Endothelial cell of umbilical vein (primary cell): ENCODE results near the gene NOTCH1. TPM values are rescaled to one million over a fixed set of nuclear protein-coding genes. Genes with fewer than 3 reads are reported as not detected.

Experiments
- BruUV-seq: library from RNA; stranded (reverse); fragments of 400-500 nt; replicated peaks from 2 replicates; lab custom pipeline; 2021; lab: Mats Ljungman, UMichigan
- CTCF ChIA-PET: fragments of 300-600, 350-600 bp; sonication (Branson Sonifier 250); formaldehyde crosslinking; loops from one replicate; lab custom pipeline; 2021; ENCODE audit warnings: antibody characterized with exemption, inconsistent platforms; lab: Charles Lee
- POLR2A ChIA-PET: fragments of 300-600, 350-600 bp; sonication (Branson Sonifier 250); formaldehyde crosslinking; loops from one replicate; lab custom pipeline; 2021; ENCODE audit warnings: antibody characterized with exemption, inconsistent platforms; lab: Charles Lee
- DNase-seq: peaks from one replicate; pipeline ENCODE4 v3.0.0-alpha.2; 2011; ENCODE audit warnings: low read depth, low spot score
- FAIRE-seq: peaks from 2 replicates; lab custom pipeline; 2011; peaks lifted over from hg19 to GRCh38; lab: Jason Lieb, UNC
- H2AFZ ChIP-seq: 2 replicates; pipeline ENCODE4 v1.6.0; 2012; ENCODE audit warnings: low read depth, low read length, control low read depth, inconsistent platforms
- H3K27ac ChIP-seq: 2 replicates; pipeline ENCODE4 v1.5.1; 2011; ENCODE audit warnings: low read depth, mild to moderate bottlenecking, control low read depth, low read length, moderate library complexity; ENCODE audit not compliant: insufficient read depth
- H3K27me3 ChIP-seq, 2 experiments: 2 replicates each; pipeline versions ENCODE4 v1.6.0 to v1.6.1; 2011; ENCODE audit warnings: low read length in 2 of 2, mixed read lengths in 1 of 2; ENCODE audit not compliant: control insufficient read depth in 2 of 2, insufficient read depth in 2 of 2
- H3K36me3 ChIP-seq, 2 experiments: 2 replicates in 1 of 2; 3 replicates in 1 of 2; pipeline ENCODE4 v1.5.1; 2011; ENCODE audit warnings: low read length in 2 of 2, mild to moderate bottlenecking in 1 of 2, moderate library complexity in 1 of 2; ENCODE audit not compliant: control insufficient read depth in 2 of 2, insufficient read depth in 2 of 2; ENCODE audit errors: extremely low read depth in 1 of 2
- H3K4me1 ChIP-seq: 3 replicates; pipeline ENCODE4 v1.5.1; 2011; ENCODE audit warnings: mild to moderate bottlenecking, low read length; ENCODE audit not compliant: control insufficient read depth, insufficient read depth; ENCODE audit errors: extremely low read depth
- H3K4me2 ChIP-seq: 2 replicates; pipeline ENCODE4 v1.6.1; 2011; ENCODE audit warnings: low read length, control low read depth, mixed read lengths; ENCODE audit not compliant: insufficient read depth
- H3K4me3 ChIP-seq, 3 experiments: fragments of 200-600 bp in 1 of 3; sonication (generic), shearing (Covaris generic) in 1 of 3; replicated peaks in 1 of 3; 2 replicates each; pipeline ENCODE4 v1.5.1; 2011 to 2016; ENCODE audit warnings: control low read depth in 3 of 3, low read length in 3 of 3, mild to moderate bottlenecking in 2 of 3, inconsistent platforms in 1 of 3, low read depth in 1 of 3, moderate library complexity in 1 of 3; ENCODE audit not compliant: insufficient read depth in 1 of 3
- H3K79me2 ChIP-seq: 2 replicates; pipeline ENCODE4 v1.6.0; 2012; ENCODE audit warnings: low read length, inconsistent platforms; ENCODE audit not compliant: control insufficient read depth, insufficient read depth
- H3K9ac ChIP-seq: replicated peaks from 2 replicates; pipeline ENCODE3; 2011; ENCODE audit warnings: low read length, control low read depth; ENCODE audit not compliant: insufficient read depth; ENCODE audit errors: extremely low read depth
- H3K9me1 ChIP-seq: replicated peaks from 3 replicates; pipeline ENCODE4 v1.6.0; 2011; ENCODE audit warnings: mild to moderate bottlenecking, low read length; ENCODE audit not compliant: control insufficient read depth, insufficient read depth; ENCODE audit errors: extremely low read depth
- H3K9me3 ChIP-seq: replicated peaks from 2 replicates; pipeline ENCODE4 v1.5.1; 2012; ENCODE audit warnings: low read length, inconsistent platforms; ENCODE audit not compliant: control insufficient read depth, insufficient read depth
- H4K20me1 ChIP-seq: replicated peaks from 2 replicates; pipeline ENCODE3; 2011; ENCODE audit warnings: mild to moderate bottlenecking, low read length; ENCODE audit not compliant: control insufficient read depth, insufficient read depth; ENCODE audit errors: extremely low read depth
- CTCF ChIP-seq, 2 donors: IDR thresholded peaks; 1 replicate in 1 of 2; 2 replicates in 1 of 2; pipeline ENCODE4 v1.5.1; 2011; ENCODE audit warnings: low read length in 2 of 2, mild to moderate bottlenecking in 2 of 2, moderate library complexity in 2 of 2, control low read depth in 1 of 2, inconsistent platforms in 1 of 2, low read depth in 1 of 2; ENCODE audit not compliant: insufficient read depth in 1 of 2; ENCODE audit errors: extremely low read depth in 1 of 2
- EZH2 ChIP-seq: IDR thresholded peaks from 2 replicates; pipeline ENCODE4 v1.6.1; 2012; ENCODE audit warnings: borderline replicate concordance, low read depth, mild to moderate bottlenecking, moderate library complexity, low read length, inconsistent platforms; ENCODE audit not compliant: severe bottlenecking
- FOS ChIP-seq: IDR thresholded peaks from 2 replicates; pipeline ENCODE4 v1.6.1; 2011; ENCODE audit warnings: mild to moderate bottlenecking, low read length, moderate library complexity, borderline replicate concordance; ENCODE audit not compliant: insufficient read depth
- GATA2 ChIP-seq: IDR thresholded peaks from 2 replicates; pipeline ENCODE4 v1.7.0; 2011; ENCODE audit warnings: low read depth, mild to moderate bottlenecking, moderate library complexity, mixed read lengths, low read length; ENCODE audit not compliant: insufficient read length, insufficient read depth
- JUN ChIP-seq: IDR thresholded peaks from 2 replicates; pipeline ENCODE4 v1.6.1; 2011; ENCODE audit warnings: borderline replicate concordance, low read depth; ENCODE audit not compliant: insufficient read length, insufficient read depth
- MAX ChIP-seq: IDR thresholded peaks from 2 replicates; pipeline ENCODE4 v1.6.1; 2011; ENCODE audit not compliant: insufficient read depth, insufficient read length
- MYC ChIP-seq: IDR thresholded peaks from one replicate; pipeline ENCODE4 v1.6.1; 2011; ENCODE audit warnings: mild to moderate bottlenecking, low read depth, low read length
- POLR2A ChIP-seq: IDR thresholded peaks from 2 replicates; pipeline ENCODE4 v1.6.1; 2012; ENCODE audit warnings: low read depth, mild to moderate bottlenecking, control low read depth, low read length
- POLR2AphosphoS5 ChIP-seq: IDR thresholded peaks from 2 replicates; pipeline ENCODE4 v1.6.1; 2012; ENCODE audit warnings: low read depth, mild to moderate bottlenecking, control low read depth, low read length, moderate library complexity; ENCODE audit not compliant: insufficient read depth
- dilution Hi-C: fragments of 300-500 bp; cut with MboI; formaldehyde crosslinking; loops from one replicate; pipeline ENCODE4 v1.15.0; 2019; ENCODE audit warnings: low sequenced_read_pairs; ENCODE audit not compliant: extremely low pct_ligation_motif_present
- intact Hi-C: fragments of 100-400 bp; cut with micrococcal nuclease; formaldehyde crosslinking; loops from one replicate; pipeline ENCODE4 v1.10.0; 2022
- polyA plus RNA-seq, 4 experiments: library from polyadenylated mRNA; depleted of rRNA in 3 of 4; stranded (reverse) in 3 of 4; unstranded in 1 of 4; fragments of >200 nt; gene quantifications; 2 replicates each; pipeline versions ENCODE4 v1.2.1 to v1.2.3, GENCODE V29; 2011 to 2012; ENCODE audit warnings: missing spikeins in 1 of 4
- total RNA-seq: library from RNA; stranded (reverse); gene quantifications from 2 replicates; pipeline ENCODE4 v1.2.3, GENCODE V29; 2021

The NOTCH1 gene
- total and polyA plus RNA-seq, 2 donors (not counting 3 experiments of a cell fraction or from before 2014, with no cell fraction given), result 31.7 to 153 TPM

GRCh38 chr9:136564379-136564988, 18.6 kb upstream of the NOTCH1 start:
- H3K4me3 ChIP-seq, result no peak overlapping the region
- no peak for DNase-seq
- no TSS peak for BruUV-seq
- no peaks in the 10 kb centered on the region for H3K9me3 ChIP-seq
- POLR2A ChIA-PET, result no interaction called here
- H3K36me3 ChIP-seq, result no peaks in the 10 kb centered on the region
- no peaks in the 10 kb centered on the region for H3K9me1 ChIP-seq
- dilution Hi-C loops, result no loop called here
- H3K27ac ChIP-seq, result no peak overlapping the region
- peaks cover 12% of the 10 kb centered on the region for H3K4me1 ChIP-seq
- intact Hi-C loops, result no loop called here
- H2AFZ ChIP-seq, result no peak overlapping the region
- CTCF ChIA-PET, result interaction anchor here (0.8 to 2.1 kb wide), 4 partner anchors 12 to 63 kb away, joined by 3 to 9 read pairs (median 6); no protein-coding TSS in a partner anchor
- FAIRE-seq, result peak; percentile 55
- no peaks in the 10 kb centered on the region for H3K79me2 ChIP-seq
- no peak for TF ChIP-seq GATA2
- TF ChIP-seq POLR2A, result no peak
- no peak overlapping the region for H3K4me2 ChIP-seq
- H3K9ac ChIP-seq, result no peak overlapping the region
- H3K27me3 ChIP-seq, result no peaks in the 10 kb centered on the region
- no peaks in the 10 kb centered on the region for H4K20me1 ChIP-seq

- no peak overlapping the region for H3K4me2 ChIP-seq
- intact Hi-C loops, result no loop called here
- dilution Hi-C loops, result no loop called here
Measured at GRCh38 chr9:136563646-136564325, 17.9 kb upstream of the NOTCH1 start.

More at GRCh38 chr9:136563646-136564325, 17.9 kb upstream of the NOTCH1 start:
- Histone ChIP-seq H3K36me3 (no peaks in the 10 kb centered on the region), H3K79me2 (no peaks in the 10 kb centered on the region), H3K27me3 (no peaks in the 10 kb centered on the region), H3K9me3 (no peaks in the 10 kb centered on the region), H3K27ac (no peak overlapping the region), H3K9ac (no peak overlapping the region), H3K4me3 (no peak overlapping the region), H2AFZ (no peak overlapping the region), H3K4me1 (peaks cover 12% of the 10 kb centered on the region), H3K9me1 (no peaks in the 10 kb centered on the region), H4K20me1 (no peaks in the 10 kb centered on the region)
- FAIRE-seq, result no peak
- ChIA-PET POLR2A (no interaction called here), CTCF (interaction anchor here (0.8 to 2.1 kb wide), 4 partner anchors 12 to 64 kb away, joined by 3 to 9 read pairs (median 6); no protein-coding TSS in a partner anchor)
- no TSS peak for BruUV-seq
- TF ChIP-seq JUN, result no peak
- no peak for TF ChIP-seq GATA2
- no peak for TF ChIP-seq EZH2
- TF ChIP-seq CTCF (IDR thresholded peaks at IDR 0.05; ENCODE audit: extremely low read depth in 1 of 2, insufficient read depth in 1 of 2, low read depth in 1 of 2, low read length in 2 of 2), result no peak
- TF ChIP-seq MYC, result no peak
- TF ChIP-seq POLR2AphosphoS5, result no peak
- TF ChIP-seq MAX, result no peak
- no peak for TF ChIP-seq FOS
- TF ChIP-seq POLR2A, result no peak
- no peak for DNase-seq
